Heart right ventricle (tissue), 16 donors: ENCODE results near the gene EFNA5. TPM values are rescaled to one million over a fixed set of nuclear protein-coding genes. Genes with fewer than 3 reads are reported as not detected.

ENCODE experiments used
- ATAC-seq, 8 donors: fragments of 200-7000 bp; cut with Tn5 transposase; one replicate each; pipeline ENCODE4 v1.9.1; 2020; ENCODE audit warnings: mild to moderate bottlenecking in 8 of 8, moderate library complexity in 8 of 8, moderate number of reproducible peaks in 1 of 8
- DNase-seq, 2 donors: peaks; one replicate each; pipeline ENCODE4 v3.0.0-alpha.2; 2020
- H3K27ac ChIP-seq, 10 donors: fragments of 200-600 bp; sonication (generic) in 2 of 10; one replicate each; pipeline versions ENCODE4 v1.5.0 to v1.8.0; 2020 to 2022; ENCODE audit warnings: mild to moderate bottlenecking in 3 of 10
- H3K27me3 ChIP-seq, 7 donors: fragments of 200-600 bp; one replicate each; pipeline ENCODE4 v1.8.0; 2021 to 2022; ENCODE audit warnings: mild to moderate bottlenecking in 2 of 7
- H3K36me3 ChIP-seq, 9 donors: fragments of 200-600 bp; sonication (generic) in 1 of 9; one replicate each; pipeline versions ENCODE4 v1.5.0 to v1.8.0; 2020 to 2022; ENCODE audit warnings: mild to moderate bottlenecking in 2 of 9
- H3K4me1 ChIP-seq, 9 donors: fragments of 200-600 bp; sonication (generic) in 1 of 9; one replicate each; pipeline versions ENCODE4 v1.5.0 to v1.8.0; 2020 to 2022; ENCODE audit warnings: mild to moderate bottlenecking in 4 of 9
- H3K4me3 ChIP-seq, 10 donors: fragments of 200-600 bp; sonication (generic) in 2 of 10; one replicate each; pipeline versions ENCODE4 v1.5.0 to v1.8.0; 2020 to 2022; ENCODE audit warnings: mild to moderate bottlenecking in 7 of 10, moderate library complexity in 2 of 10
- H3K9me3 ChIP-seq, 11 donors: fragments of 200-600 bp in 10 of 11; sonication (generic) in 2 of 11; one replicate each; pipeline versions ENCODE4 v1.5.0 to v1.8.0; 2013 to 2022; ENCODE audit warnings: mild to moderate bottlenecking in 2 of 11, control low read depth in 1 of 11, moderate library complexity in 1 of 11
- WGBS, 2 donors: extraction: QIAGEN DNeasy Blood & Tissue Kit; methylation state at CpG; one replicate each; pipeline ENCODE4 v1.1.7; 2013; ENCODE audit warnings: inconsistent platforms in 1 of 2; 5-methylcytosine and 5-hydroxymethylcytosine counted together
- intact Hi-C, 10 donors: fragments of 100-400 bp; cut with DNase I; formaldehyde crosslinking; loops; one replicate each; pipeline versions ENCODE4 v1.11.1 to v1.14.2; 2022
- polyA plus RNA-seq, 2 donors: library from polyadenylated mRNA; stranded (reverse); fragments of 200-250 nt; gene quantifications; one replicate each; pipeline ENCODE4 v1.2.3, GENCODE V29; 2013
- total RNA-seq, 10 donors: library from RNA; stranded (reverse); fragmentation: NEBNext Ultra II Directional in 3 of 10; extraction: Animal tissue kit (Norgen Biotek cat#: 25700) in 3 of 10; gene quantifications; one replicate each; pipeline versions ENCODE4 v1.2.1 to v1.2.4, GENCODE V29; 2021 to 2023
- TF ChIP-seq, protein P1 (sequence below), 9 donors: fragments of 200-600 bp; sonication (generic) in 2 of 9; IDR thresholded peaks; one replicate each; pipeline versions ENCODE4 v1.5.0 to v1.8.0; 2021 to 2022; ENCODE audit warnings: antibody characterized with exemption in 9 of 9, mild to moderate bottlenecking in 5 of 9, moderate library complexity in 1 of 9
- donor health status: Arrhythmogenic right ventricular cardiomyopathy.
- donor health status: ischemic (EF 13 %, LVEDD 7.1; RV severe dilation, severe dysfunction).
- donor health status: healthy with polysubstance abuse.
- donor health status: DM: no; HTN: yes; CAD: no.
- donor health status: DM: no; HTN: no; CAD: no.
- donor health status: ischemic (EF 25% LVEDD 6.9; RV normal size, moderate dysfunction).
- donor health status: ischemic (EF 25% LVEDD 5.7; RV mildly dilated, moderate dysfunction).
- donor health status: healthy.
- donor health status: DM: yes; HTN: yes; CAD: no.
- donor health status: Ischemic cardiomyopathy.
- donor health status: ischemic (EF 35%, LVEDD 5.7; RV mildly dilated, moderate dysfunction).
- donor health status: nonischemic (EF 11% LVEDD 7.7; RV severe dilation, severe dysfunction).
- donor health status: DM: yes; HTN: yes; CAD: no.
- donor health status: PGD.
- donor health status: ischemic (EF 29% LVEDD 5.4; RV normal size, mild dysfunction).
- donor health status: nonischemic (EF 23%, LVEDD 6.1; RV moderate dilation, normal function).

EFNA5 gene
- total and polyA plus RNA-seq, 12 donors: 6.9 to 49.4 (median 33.9) TPM

DNA sequence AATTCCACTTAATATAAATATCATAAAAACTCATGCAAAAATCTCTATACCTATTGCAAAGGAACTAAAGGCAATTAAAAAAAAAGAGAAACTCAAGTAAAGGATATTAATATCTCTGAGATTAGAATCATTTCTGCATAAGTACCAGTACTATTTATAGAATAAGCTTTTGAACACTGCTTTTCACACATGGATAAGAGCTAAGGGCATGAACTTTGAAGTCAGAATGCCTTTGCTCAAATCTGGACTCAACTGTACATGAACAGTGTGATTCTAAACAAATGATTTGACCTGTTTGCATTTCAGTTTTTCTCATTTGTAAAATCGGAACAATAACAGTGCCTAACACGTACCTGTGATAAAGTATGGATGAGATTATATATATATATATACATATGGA lies 255.9 kb downstream of the EFNA5 start:
- Histone ChIP-seq H3K9me3 (no peaks in the 10 kb centered on the region), H3K36me3 (no peaks in the 10 kb centered on the region), H3K27ac (peak overlapping the region in 1 of 10 donors; percentile 8), H3K4me3 (peak overlapping the region in 1 of 10 donors; percentile 0), H3K27me3 (no peaks in the 10 kb centered on the region), H3K4me1 (peaks cover 0 to 50% (median 8%) of the 10 kb centered on the region in 9 donors)
- DNase-seq (no peak), ATAC-seq (peak in 1 of 8 donors; percentile 49)
- WGBS, 2 donors: 50 to 62% methylated on average over 2 of the region's 2 CpGs
- TF ChIP-seq, protein P1, sequence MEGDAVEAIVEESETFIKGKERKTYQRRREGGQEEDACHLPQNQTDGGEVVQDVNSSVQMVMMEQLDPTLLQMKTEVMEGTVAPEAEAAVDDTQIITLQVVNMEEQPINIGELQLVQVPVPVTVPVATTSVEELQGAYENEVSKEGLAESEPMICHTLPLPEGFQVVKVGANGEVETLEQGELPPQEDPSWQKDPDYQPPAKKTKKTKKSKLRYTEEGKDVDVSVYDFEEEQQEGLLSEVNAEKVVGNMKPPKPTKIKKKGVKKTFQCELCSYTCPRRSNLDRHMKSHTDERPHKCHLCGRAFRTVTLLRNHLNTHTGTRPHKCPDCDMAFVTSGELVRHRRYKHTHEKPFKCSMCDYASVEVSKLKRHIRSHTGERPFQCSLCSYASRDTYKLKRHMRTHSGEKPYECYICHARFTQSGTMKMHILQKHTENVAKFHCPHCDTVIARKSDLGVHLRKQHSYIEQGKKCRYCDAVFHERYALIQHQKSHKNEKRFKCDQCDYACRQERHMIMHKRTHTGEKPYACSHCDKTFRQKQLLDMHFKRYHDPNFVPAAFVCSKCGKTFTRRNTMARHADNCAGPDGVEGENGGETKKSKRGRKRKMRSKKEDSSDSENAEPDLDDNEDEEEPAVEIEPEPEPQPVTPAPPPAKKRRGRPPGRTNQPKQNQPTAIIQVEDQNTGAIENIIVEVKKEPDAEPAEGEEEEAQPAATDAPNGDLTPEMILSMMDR (IDR thresholded peaks at IDR 0.05): no peak
- intact Hi-C loops: no loop called here

DNA sequence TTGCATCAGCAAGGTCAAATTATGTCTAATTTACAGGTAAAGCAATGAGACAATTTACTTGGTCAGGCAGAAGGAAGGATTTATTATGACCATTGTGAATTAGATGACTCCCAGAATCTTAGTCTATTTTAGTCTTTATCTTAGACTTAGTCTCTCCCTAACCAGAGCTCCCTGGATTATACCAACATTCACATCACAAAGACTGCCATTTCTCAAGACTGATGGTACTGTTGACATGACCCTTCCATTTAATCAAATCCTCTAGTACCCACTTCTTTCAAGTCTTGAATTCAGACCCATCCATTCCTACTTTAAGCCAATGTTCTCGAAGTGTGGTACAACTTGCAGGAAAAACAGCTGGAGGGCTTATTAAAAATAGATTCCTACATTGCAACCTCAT lies 257.0 kb downstream of the EFNA5 start:
- Histone ChIP-seq H3K9me3 (no peaks in the 10 kb centered on the region), H3K4me1 (peaks cover 0 to 45% (median 5%) of the 10 kb centered on the region in 9 donors)

DNA sequence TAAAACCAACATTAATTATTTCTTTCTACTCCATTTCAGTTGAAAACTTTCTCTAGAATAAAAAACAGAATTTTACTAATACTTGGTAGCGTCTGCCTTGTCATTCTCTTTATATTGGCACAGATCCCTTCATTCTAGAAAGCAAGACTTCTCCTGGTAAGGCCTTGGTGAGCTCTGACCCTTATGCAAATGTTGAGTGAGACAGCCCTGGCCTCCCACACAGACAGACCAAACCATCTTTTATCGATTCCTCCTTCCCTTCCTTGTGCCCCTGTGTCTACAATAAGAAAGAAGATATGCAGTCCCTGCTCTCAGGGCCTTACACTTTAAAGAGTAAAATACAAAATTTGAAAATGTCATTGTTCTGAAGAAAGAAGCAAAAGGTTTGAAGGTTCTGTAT lies 262.2 kb downstream of the EFNA5 start:
- WGBS, 2 donors: 81 to 88% methylated on average over 2 of the region's 2 CpGs
- DNase-seq (no peak), ATAC-seq (no peak)
- Histone ChIP-seq H3K4me3 (no peak overlapping the region), H3K9me3 (no peaks in the 10 kb centered on the region), H3K27me3 (no peaks in the 10 kb centered on the region), H3K36me3 (no peaks in the 10 kb centered on the region), H3K4me1 (peaks cover 0 to 10% (median 0%) of the 10 kb centered on the region in 9 donors), H3K27ac (no peak overlapping the region)
- intact Hi-C loops: no loop called here
- TF ChIP-seq, protein P1 (IDR thresholded peaks at IDR 0.05): no peak

More for the DNA sequence above, 257.0 kb downstream of the EFNA5 start:
- Histone ChIP-seq H3K36me3 (no peaks in the 10 kb centered on the region), H3K27ac (peak overlapping the region in 1 of 10 donors; percentile 31), H3K27me3 (no peaks in the 10 kb centered on the region), H3K4me3 (no peak overlapping the region)
- WGBS, 2 donors: 40 to 62% methylated on average over 1 of the region's 1 CpG
- peak in 2 of 8 donors; percentile 26 to 68 for ATAC-seq
- intact Hi-C loops: no loop called here
- DNase-seq: no peak
- TF ChIP-seq, protein P1 (IDR thresholded peaks at IDR 0.05): no peak

DNA sequence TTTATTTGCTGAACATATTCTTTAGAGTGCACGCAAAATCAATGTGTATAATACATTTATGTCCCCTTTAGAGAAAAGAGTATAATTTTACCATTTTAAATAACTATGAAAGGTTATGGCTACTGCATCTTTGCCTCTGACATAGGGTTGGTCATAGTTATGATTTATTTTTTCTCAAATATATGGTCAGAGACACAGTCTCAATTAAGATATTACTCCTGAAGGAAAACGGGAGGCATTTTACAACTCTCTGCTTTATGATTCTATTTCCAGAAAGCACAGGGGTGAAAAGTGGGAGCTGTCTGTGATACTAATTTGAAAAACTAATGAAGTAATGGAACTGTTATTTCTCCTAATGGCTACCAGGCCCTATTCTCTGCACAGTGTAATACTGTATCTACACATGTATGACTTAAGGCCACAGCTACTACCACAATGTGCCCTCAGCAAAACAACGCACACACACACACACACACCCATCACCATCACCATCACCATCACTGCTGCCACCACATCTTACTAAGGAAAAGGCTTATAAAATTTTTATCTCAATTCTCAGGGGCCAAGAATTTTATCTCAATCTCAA lies 262.9 kb downstream of the EFNA5 start:
- WGBS, 2 donors: 70 to 84% methylated on average over 3 of the region's 3 CpGs

More for the DNA sequence above, 262.9 kb downstream of the EFNA5 start:
- no peak for DNase-seq
- H3K4me3 ChIP-seq: no peak overlapping the region
- no peak overlapping the region for H3K27ac ChIP-seq
- H3K4me1 ChIP-seq: peaks cover 0 to 15% (median 6%) of the 10 kb centered on the region in 9 donors
- TF ChIP-seq, protein P1 (IDR thresholded peaks at IDR 0.05): no peak
- H3K36me3 ChIP-seq: no peaks in the 10 kb centered on the region
- H3K27me3 ChIP-seq: no peaks in the 10 kb centered on the region
- peak in 1 of 8 donors; percentile 50 for ATAC-seq
- H3K9me3 ChIP-seq: no peaks in the 10 kb centered on the region
- intact Hi-C loops: no loop called here
